Ishikawa (cell line): ENCODE measurements around the gene NDRG4.

ENCODE experiments used
- CEBPB ChIP-seq: IDR thresholded peaks from 2 replicates; pipeline ENCODE4 v1.6.1; 2012
- CREB1 ChIP-seq: IDR thresholded peaks from 2 replicates; pipeline ENCODE4 v1.6.1; 2012; ENCODE audit warnings: low read depth
- EGR1 ChIP-seq: IDR thresholded peaks from 2 replicates; pipeline ENCODE4 v1.6.1; 2012
- EP300 ChIP-seq: IDR thresholded peaks from 2 replicates; pipeline ENCODE4 v1.6.1; 2012; ENCODE audit warnings: borderline replicate concordance
- FOXM1 ChIP-seq: IDR thresholded peaks from 2 replicates; pipeline ENCODE4 v1.6.1; 2012; ENCODE audit warnings: low read depth, borderline replicate concordance
- MAX ChIP-seq: IDR thresholded peaks from 2 replicates; pipeline ENCODE4 v1.6.1; 2012
- NFIC ChIP-seq: IDR thresholded peaks from 2 replicates; pipeline ENCODE4 v1.6.1; 2012
- RAD21 ChIP-seq: IDR thresholded peaks from 2 replicates; pipeline ENCODE4 v1.6.1; 2012; ENCODE audit warnings: low read depth
- REST ChIP-seq: IDR thresholded peaks from 2 replicates; pipeline ENCODE4 v1.6.1; 2012; ENCODE audit warnings: low read depth, mild to moderate bottlenecking
- TAF1 ChIP-seq: IDR thresholded peaks from 2 replicates; pipeline ENCODE4 v1.6.1; 2012; ENCODE audit warnings: low read depth, mild to moderate bottlenecking
- TCF12 ChIP-seq: IDR thresholded peaks from 2 replicates; pipeline ENCODE4 v1.6.1; 2012; ENCODE audit warnings: low read depth
- TEAD4 ChIP-seq: IDR thresholded peaks from 2 replicates; pipeline ENCODE4 v1.6.1; 2012
- USF1 ChIP-seq: IDR thresholded peaks from 2 replicates; pipeline ENCODE4 v1.6.1; 2012
- YY1 ChIP-seq: IDR thresholded peaks from 2 replicates; pipeline ENCODE4 v1.6.1; 2012; ENCODE audit warnings: low read depth

GRCh38 chr16:58467905-58468304 lies 32.0 kb upstream of the NDRG4 start:
- TF ChIP-seq EP300 (no peak), FOXM1 (no peak), NFIC (no peak), CREB1 (no peak), TAF1 (no peak), USF1 (no peak), YY1 (no peak), CEBPB (no peak), MAX (no peak), REST (no peak), EGR1 (no peak), RAD21 (no peak), TCF12 (no peak), TEAD4 (no peak)
